WTC11 (cell line): ENCODE measurements around the gene SLC30A5. TPM values are rescaled to one million over a fixed set of nuclear protein-coding genes. Genes with fewer than 3 reads are reported as not detected.

ENCODE experiments used
- ATAC-seq: fragments of 200-7000 bp; cut with Tn5 transposase; 2 replicates; pipeline ENCODE4 v1.10.0; 2021; ENCODE audit warnings: mild to moderate bottlenecking, moderate library complexity
- CTCF ChIA-PET: fragments of 300-600 bp; sonication (Branson Sonifier 250); formaldehyde crosslinking; loops from one replicate; lab custom pipeline; 2021; ENCODE audit warnings: antibody characterized with exemption; lab: Charles Lee
- POLR2A ChIA-PET: fragments of 350-600 bp; sonication (Branson Sonifier 250); formaldehyde crosslinking; loops from one replicate; lab custom pipeline; 2021; ENCODE audit warnings: antibody characterized with exemption; lab: Charles Lee
- DNase-seq: peaks from one replicate; pipeline ENCODE4 v3.0.0; 2021; ENCODE audit warnings: low spot score
- H3K27ac Mint-ChIP-seq: 2 replicates; pipeline ENCODE4 v1.8.0; 2021; ENCODE audit warnings: mixed read lengths
- H3K27me3 Mint-ChIP-seq: 2 replicates; pipeline ENCODE4 v1.8.0; 2021; ENCODE audit warnings: low read depth, mild to moderate bottlenecking, moderate library complexity, mixed read lengths
- H3K36me3 Mint-ChIP-seq: 2 replicates; pipeline ENCODE4 v1.8.0; 2021; ENCODE audit warnings: mixed read lengths
- H3K4me1 Mint-ChIP-seq: 2 replicates; pipeline ENCODE4 v1.8.0; 2022; ENCODE audit warnings: mixed read lengths
- H3K4me3 Mint-ChIP-seq: 2 replicates; pipeline ENCODE4 v1.8.0; 2021; ENCODE audit warnings: mild to moderate bottlenecking, moderate library complexity, mixed read lengths
- H3K9me3 Mint-ChIP-seq: 2 replicates; pipeline ENCODE4 v1.8.0; 2021; ENCODE audit warnings: mixed read lengths
- ATF1 ChIP-seq: sonication (generic); formaldehyde crosslinking; IDR thresholded peaks from 2 replicates; pipeline ENCODE4 v1.8.1; 2023; ENCODE audit warnings: mild to moderate bottlenecking, moderate library complexity, missing genetic modification reagents
- CREM ChIP-seq: sonication (generic); formaldehyde crosslinking; IDR thresholded peaks from 2 replicates; pipeline ENCODE4 v1.8.1; 2022; ENCODE audit warnings: mild to moderate bottlenecking, missing genetic modification reagents, moderate library complexity
- EMX1 ChIP-seq: fragments of 250-450 bp; sonication (Bioruptor Pico); IDR thresholded peaks from 2 replicates; pipeline ENCODE4 v1.8.0; 2021; ENCODE audit warnings: mild to moderate bottlenecking
- ERG ChIP-seq: fragments of 250-450 bp; sonication (Bioruptor Pico); IDR thresholded peaks from 2 replicates; pipeline ENCODE4 v1.8.0; 2021; ENCODE audit warnings: mild to moderate bottlenecking
- ESRRA ChIP-seq: sonication (generic); formaldehyde crosslinking; IDR thresholded peaks from 2 replicates; pipeline ENCODE4 v1.8.1; 2022; ENCODE audit warnings: mild to moderate bottlenecking, missing genetic modification reagents, borderline replicate concordance
- ETV6 ChIP-seq: sonication (generic); formaldehyde crosslinking; IDR thresholded peaks from 2 replicates; pipeline ENCODE4 v1.8.1; 2022; ENCODE audit warnings: mild to moderate bottlenecking, missing genetic modification reagents
- FOXK1 ChIP-seq: sonication (generic); formaldehyde crosslinking; IDR thresholded peaks from 2 replicates; pipeline ENCODE4 v1.8.0; 2022; ENCODE audit warnings: mild to moderate bottlenecking, moderate library complexity, missing genetic modification reagents
- IRF2 ChIP-seq: sonication (generic); formaldehyde crosslinking; IDR thresholded peaks from 2 replicates; pipeline ENCODE4 v1.8.0; 2022; ENCODE audit warnings: low read depth, missing genetic modification reagents, borderline replicate concordance
- JAZF1 ChIP-seq: fragments of 250-450 bp; sonication (Bioruptor Pico); IDR thresholded peaks from 2 replicates; pipeline ENCODE4 v1.9.0; 2021; ENCODE audit warnings: moderate library complexity, mild to moderate bottlenecking, inconsistent platforms
- JUN ChIP-seq: sonication (generic); formaldehyde crosslinking; IDR thresholded peaks from 2 replicates; pipeline ENCODE4 v1.8.0; 2023; ENCODE audit warnings: mild to moderate bottlenecking, missing genetic modification reagents
- MXD4 ChIP-seq: fragments of 250-450 bp; sonication (Bioruptor Pico); IDR thresholded peaks from 2 replicates; pipeline ENCODE4 v1.8.0; 2021; ENCODE audit warnings: mild to moderate bottlenecking, moderate library complexity, borderline replicate concordance
- NFE2L1 ChIP-seq: sonication (generic); formaldehyde crosslinking; IDR thresholded peaks from 2 replicates; pipeline ENCODE4 v1.8.1; 2023; ENCODE audit warnings: missing genetic modification reagents
- NR2C2 ChIP-seq: sonication (generic); formaldehyde crosslinking; IDR thresholded peaks from 2 replicates; pipeline ENCODE4 v1.8.0; 2022; ENCODE audit warnings: mild to moderate bottlenecking, missing genetic modification reagents
- SOX15 ChIP-seq: fragments of 250-450 bp; sonication (Bioruptor Pico); IDR thresholded peaks from 2 replicates; pipeline ENCODE4 v1.9.0; 2021; ENCODE audit warnings: mild to moderate bottlenecking
- ZNF396 ChIP-seq: fragments of 250-450 bp; sonication (Bioruptor Pico); IDR thresholded peaks from 2 replicates; pipeline ENCODE4 v1.8.0; 2021; ENCODE audit warnings: mild to moderate bottlenecking, moderate library complexity, borderline replicate concordance
- ZNF416 ChIP-seq: fragments of 250-450 bp; sonication (Bioruptor Pico); IDR thresholded peaks from 2 replicates; pipeline ENCODE4 v1.9.0; 2021; ENCODE audit warnings: mild to moderate bottlenecking, inconsistent platforms
- ZNF423 ChIP-seq: fragments of 250-450 bp; sonication (Bioruptor Pico); IDR thresholded peaks from 2 replicates; pipeline ENCODE4 v2.1.2; 2022; ENCODE audit warnings: mild to moderate bottlenecking, moderate library complexity
- ZNF512 ChIP-seq: sonication (generic); formaldehyde crosslinking; IDR thresholded peaks from 2 replicates; pipeline ENCODE4 v1.8.1; 2022; ENCODE audit warnings: missing genetic modification reagents, borderline replicate concordance
- ZNF671 ChIP-seq: fragments of 250-450 bp; sonication (Bioruptor Pico); IDR thresholded peaks from 2 replicates; pipeline ENCODE4 v1.8.0; 2021; ENCODE audit warnings: mild to moderate bottlenecking
- total RNA-seq: library from RNA; stranded (reverse); gene quantifications from 3 replicates; pipeline ENCODE4 v1.2.3, GENCODE V29; 2021
- TF ChIP-seq, protein P1 (sequence below): sonication (generic); formaldehyde crosslinking; IDR thresholded peaks from 2 replicates; pipeline ENCODE4 v1.8.0; 2022; ENCODE audit warnings: mild to moderate bottlenecking, missing genetic modification reagents
- TF ChIP-seq, protein P2 (sequence below): sonication (generic); formaldehyde crosslinking; IDR thresholded peaks from 2 replicates; pipeline ENCODE4 v1.8.0; 2022; ENCODE audit warnings: mild to moderate bottlenecking, missing genetic modification reagents
- TF ChIP-seq, protein P3 (sequence below): sonication (generic); formaldehyde crosslinking; IDR thresholded peaks from 2 replicates; pipeline ENCODE4 v1.8.1; 2023; ENCODE audit warnings: mild to moderate bottlenecking, moderate library complexity, missing genetic modification reagents

Gene SLC30A5
- total RNA-seq, 1 experiment from 2014 or later: 34.1 TPM

- DNase-seq: no peak
- ATAC-seq: no peak
- TF ChIP-seq NFE2L1 (CRISPR knock-in tag) (peak; percentile 61; the same call in 1 of the 2 replicates), ZNF671 (CRISPR knock-in tag) (no peak)
- H3K9me3 Mint-ChIP-seq: no peaks in the 10 kb centered on the region
- H3K4me3 Mint-ChIP-seq: no peak overlapping the region
- H3K27ac Mint-ChIP-seq: no peak overlapping the region
- POLR2A ChIA-PET: no interaction called here
- H3K27me3 Mint-ChIP-seq: no peaks in the 10 kb centered on the region
- CTCF ChIA-PET: interaction anchor here (2.2 kb wide), 1 partner anchor 47 kb away, joined by 11 read pairs; the partner anchor contains the start of gene SLC30A5
- no peaks in the 10 kb centered on the region for H3K36me3 Mint-ChIP-seq
- peaks cover 4% of the 10 kb centered on the region; the same call in 1 of the 2 replicates for H3K4me1 Mint-ChIP-seq
These were observed 47.3 kb upstream of the SLC30A5 start for GRCh38 chr5:69046375-69046957.

- peaks cover 4% of the 10 kb centered on the region; the same call in 1 of the 2 replicates for H3K4me1 Mint-ChIP-seq
- H3K4me3 Mint-ChIP-seq: no peak overlapping the region
- no peak overlapping the region for H3K27ac Mint-ChIP-seq
- no peaks in the 10 kb centered on the region for H3K27me3 Mint-ChIP-seq
- DNase-seq: no peak
- peak; percentile 88 for ATAC-seq
- ChIA-PET POLR2A (no interaction called here), CTCF (interaction anchor here (1.8 kb wide), 1 partner anchor 25 kb away, joined by 4 read pairs; no protein-coding TSS in a partner anchor)
- H3K9me3 Mint-ChIP-seq: no peaks in the 10 kb centered on the region
- TF ChIP-seq CREM (CRISPR knock-in tag) (no peak), ZNF423 (CRISPR knock-in tag) (no peak), ATF1 (CRISPR knock-in tag) (no peak), ETV6 (no peak), IRF2 (CRISPR knock-in tag) (no peak), JAZF1 (CRISPR knock-in tag) (no peak), FOXK1 (CRISPR knock-in tag) (no peak), ERG (CRISPR knock-in tag) (no peak), SOX15 (CRISPR knock-in tag) (no peak)
- TF ChIP-seq, protein P1, sequence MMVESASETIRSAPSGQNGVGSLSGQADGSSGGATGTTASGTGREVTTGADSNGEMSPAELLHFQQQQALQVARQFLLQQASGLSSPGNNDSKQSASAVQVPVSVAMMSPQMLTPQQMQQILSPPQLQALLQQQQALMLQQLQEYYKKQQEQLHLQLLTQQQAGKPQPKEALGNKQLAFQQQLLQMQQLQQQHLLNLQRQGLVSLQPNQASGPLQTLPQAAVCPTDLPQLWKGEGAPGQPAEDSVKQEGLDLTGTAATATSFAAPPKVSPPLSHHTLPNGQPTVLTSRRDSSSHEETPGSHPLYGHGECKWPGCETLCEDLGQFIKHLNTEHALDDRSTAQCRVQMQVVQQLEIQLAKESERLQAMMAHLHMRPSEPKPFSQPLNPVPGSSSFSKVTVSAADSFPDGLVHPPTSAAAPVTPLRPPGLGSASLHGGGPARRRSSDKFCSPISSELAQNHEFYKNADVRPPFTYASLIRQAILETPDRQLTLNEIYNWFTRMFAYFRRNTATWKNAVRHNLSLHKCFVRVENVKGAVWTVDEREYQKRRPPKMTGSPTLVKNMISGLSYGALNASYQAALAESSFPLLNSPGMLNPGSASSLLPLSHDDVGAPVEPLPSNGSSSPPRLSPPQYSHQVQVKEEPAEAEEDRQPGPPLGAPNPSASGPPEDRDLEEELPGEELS (CRISPR knock-in tag): no peak
- TF ChIP-seq, protein P2, sequence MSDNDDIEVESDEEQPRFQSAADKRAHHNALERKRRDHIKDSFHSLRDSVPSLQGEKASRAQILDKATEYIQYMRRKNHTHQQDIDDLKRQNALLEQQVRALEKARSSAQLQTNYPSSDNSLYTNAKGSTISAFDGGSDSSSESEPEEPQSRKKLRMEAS (CRISPR knock-in tag): no peak
- no peaks in the 10 kb centered on the region for H3K36me3 Mint-ChIP-seq
These were observed 45.6 kb upstream of the SLC30A5 start for GRCh38 chr5:69048230-69048629.

- no peak for ATAC-seq
- Mint-ChIP-seq H3K27ac (no peak overlapping the region), H3K4me3 (no peak overlapping the region), H3K36me3 (no peaks in the 10 kb centered on the region), H3K27me3 (no peaks in the 10 kb centered on the region), H3K9me3 (no peaks in the 10 kb centered on the region), H3K4me1 (no peaks in the 10 kb centered on the region)
- POLR2A ChIA-PET: no interaction called here
- CTCF ChIA-PET: interaction anchor here (1.3 to 1.8 kb wide), 2 partner anchors 26 to 44 kb away, joined by 4 to 6 read pairs; partner anchors contain the start of gene SLC30A5
- no peak for DNase-seq
- no peak for TF ChIP-seq EMX1 (CRISPR knock-in tag)
- no peak for TF ChIP-seq NR2C2
- TF ChIP-seq ZNF416 (CRISPR knock-in tag): no peak
- TF ChIP-seq MXD4 (CRISPR knock-in tag): no peak
- no peak for TF ChIP-seq ZNF423 (CRISPR knock-in tag)
- no peak for TF ChIP-seq ZNF396 (CRISPR knock-in tag)
- no peak for TF ChIP-seq ESRRA
- TF ChIP-seq ZNF512 (CRISPR knock-in tag): no peak
- TF ChIP-seq, protein P3, sequence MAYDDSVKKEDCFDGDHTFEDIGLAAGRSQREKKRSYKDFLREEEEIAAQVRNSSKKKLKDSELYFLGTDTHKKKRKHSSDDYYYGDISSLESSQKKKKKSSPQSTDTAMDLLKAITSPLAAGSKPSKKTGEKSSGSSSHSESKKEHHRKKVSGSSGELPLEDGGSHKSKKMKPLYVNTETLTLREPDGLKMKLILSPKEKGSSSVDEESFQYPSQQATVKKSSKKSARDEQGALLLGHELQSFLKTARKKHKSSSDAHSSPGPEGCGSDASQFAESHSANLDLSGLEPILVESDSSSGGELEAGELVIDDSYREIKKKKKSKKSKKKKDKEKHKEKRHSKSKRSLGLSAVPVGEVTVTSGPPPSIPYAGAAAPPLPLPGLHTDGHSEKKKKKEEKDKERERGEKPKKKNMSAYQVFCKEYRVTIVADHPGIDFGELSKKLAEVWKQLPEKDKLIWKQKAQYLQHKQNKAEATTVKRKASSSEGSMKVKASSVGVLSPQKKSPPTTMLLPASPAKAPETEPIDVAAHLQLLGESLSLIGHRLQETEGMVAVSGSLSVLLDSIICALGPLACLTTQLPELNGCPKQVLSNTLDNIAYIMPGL (CRISPR knock-in tag): no peak
- no peak for TF ChIP-seq JUN (CRISPR knock-in tag)
These were observed 44.7 kb upstream of the SLC30A5 start for GRCh38 chr5:69049151-69049550.
